DOHH2 (cell line): ENCODE results near the gene TMEM119.

Source experiments
- EZH2phosphoT487 ChIP-seq: fragments of 200-600 bp; sonication (generic); IDR thresholded peaks from 2 replicates; pipeline ENCODE4 v1.6.1; 2017; ENCODE audit warnings: borderline replicate concordance, mild to moderate bottlenecking, antibody characterized with exemption, low read length, moderate library complexity, mixed read lengths
- TF ChIP-seq, protein P1 (sequence below): fragments of 200-600 bp; sonication (generic); IDR thresholded peaks from one replicate; pipeline ENCODE4 v1.5.1; 2014; ENCODE audit warnings: antibody characterized with exemption, mild to moderate bottlenecking, low read depth, low read length; ENCODE audit not compliant: poor library complexity, severe bottlenecking

DNA sequence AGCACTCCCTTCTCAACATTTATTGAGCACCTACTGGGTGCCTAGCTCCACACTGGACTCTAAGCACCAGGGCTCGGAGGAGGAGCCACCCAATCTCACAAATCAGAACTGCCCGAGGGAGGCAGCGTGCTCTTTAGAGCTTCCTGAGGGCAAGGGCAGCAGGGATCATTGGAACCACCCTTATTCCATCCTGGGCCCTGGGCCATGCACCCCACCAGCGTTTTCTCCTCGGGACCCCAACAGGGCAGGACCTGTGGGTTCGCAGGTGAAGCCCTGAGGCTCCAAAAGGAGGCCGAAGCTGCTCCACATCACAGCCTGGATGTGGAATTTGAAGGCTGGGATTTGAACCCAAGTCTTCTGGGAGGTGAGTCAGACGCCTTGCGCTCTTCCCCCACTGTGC, 15.4 kb downstream of the TMEM119 start:
- TF ChIP-seq, protein P1, sequence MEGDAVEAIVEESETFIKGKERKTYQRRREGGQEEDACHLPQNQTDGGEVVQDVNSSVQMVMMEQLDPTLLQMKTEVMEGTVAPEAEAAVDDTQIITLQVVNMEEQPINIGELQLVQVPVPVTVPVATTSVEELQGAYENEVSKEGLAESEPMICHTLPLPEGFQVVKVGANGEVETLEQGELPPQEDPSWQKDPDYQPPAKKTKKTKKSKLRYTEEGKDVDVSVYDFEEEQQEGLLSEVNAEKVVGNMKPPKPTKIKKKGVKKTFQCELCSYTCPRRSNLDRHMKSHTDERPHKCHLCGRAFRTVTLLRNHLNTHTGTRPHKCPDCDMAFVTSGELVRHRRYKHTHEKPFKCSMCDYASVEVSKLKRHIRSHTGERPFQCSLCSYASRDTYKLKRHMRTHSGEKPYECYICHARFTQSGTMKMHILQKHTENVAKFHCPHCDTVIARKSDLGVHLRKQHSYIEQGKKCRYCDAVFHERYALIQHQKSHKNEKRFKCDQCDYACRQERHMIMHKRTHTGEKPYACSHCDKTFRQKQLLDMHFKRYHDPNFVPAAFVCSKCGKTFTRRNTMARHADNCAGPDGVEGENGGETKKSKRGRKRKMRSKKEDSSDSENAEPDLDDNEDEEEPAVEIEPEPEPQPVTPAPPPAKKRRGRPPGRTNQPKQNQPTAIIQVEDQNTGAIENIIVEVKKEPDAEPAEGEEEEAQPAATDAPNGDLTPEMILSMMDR: no peak
- TF ChIP-seq EZH2phosphoT487: no peak
